Neural cell (in vitro differentiated cells): ENCODE measurements around the gene DLG2.
A peak's percentile ranks its signal among the peaks of the same experiment; 100 is the strongest.

Experiments
- CTCF ChIP-seq: fragments of 450-650 bp; IDR thresholded peaks from 2 replicates; pipeline ENCODE4 v1.5.1; 2014; ENCODE audit warnings: antibody characterized with exemption, mild to moderate bottlenecking, moderate library complexity; ENCODE audit not compliant: poor library complexity, severe bottlenecking
- EZH2 ChIP-seq: fragments of 200-600, 300-800 bp; shearing (Covaris generic), sonication (generic); IDR thresholded peaks from 2 replicates; pipeline ENCODE4 v1.6.1; 2014; ENCODE audit warnings: antibody characterized with exemption, low read length, borderline replicate concordance, mild to moderate bottlenecking; ENCODE audit not compliant: insufficient read depth, poor library complexity, severe bottlenecking
- MXI1 ChIP-seq: fragments of 450-650 bp; conservative IDR thresholded peaks from 2 replicates; pipeline ENCODE4 v1.6.1; 2014; ENCODE audit warnings: antibody characterized with exemption, mild to moderate bottlenecking; ENCODE audit not compliant: poor library complexity, severe bottlenecking
- TAF1 ChIP-seq: IDR thresholded peaks from 2 replicates; pipeline ENCODE4 v1.6.1; 2012; ENCODE audit warnings: low read depth

DNA sequence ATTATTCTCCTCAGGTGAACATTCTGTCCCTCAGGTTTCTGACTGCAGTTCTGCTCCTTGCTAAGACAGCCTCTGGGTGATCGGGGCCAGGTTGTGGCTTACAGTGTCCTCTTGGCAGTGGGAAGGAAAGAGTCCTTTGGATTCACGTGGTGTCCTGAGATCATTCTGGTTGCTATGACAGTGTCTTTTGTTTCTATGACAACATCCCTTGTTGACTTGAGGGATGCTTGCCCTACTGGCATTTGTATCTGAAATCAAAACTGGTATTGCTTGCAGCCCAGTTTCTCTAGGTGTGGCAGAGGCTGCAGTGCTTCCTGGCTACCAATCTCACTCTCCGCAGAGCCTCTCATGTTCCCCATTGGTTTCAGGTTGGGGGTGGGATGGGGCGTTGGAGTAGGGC, 2189.2 kb downstream of the DLG2 start:
- TF ChIP-seq CTCF (no peak), EZH2 (no peak), MXI1 (peak; percentile 68), TAF1 (no peak)
